Measurements from ENCODE around the gene RIMBP2. TPM values are rescaled to one million over a fixed set of nuclear protein-coding genes. Genes with fewer than 3 reads are reported as not detected.

Gene RIMBP2
- total and polyA plus RNA-seq, 9 of the 15 experiments (the other 6 are each of a cell fraction or from before 2014, with no cell fraction given) = not detected

DNA sequence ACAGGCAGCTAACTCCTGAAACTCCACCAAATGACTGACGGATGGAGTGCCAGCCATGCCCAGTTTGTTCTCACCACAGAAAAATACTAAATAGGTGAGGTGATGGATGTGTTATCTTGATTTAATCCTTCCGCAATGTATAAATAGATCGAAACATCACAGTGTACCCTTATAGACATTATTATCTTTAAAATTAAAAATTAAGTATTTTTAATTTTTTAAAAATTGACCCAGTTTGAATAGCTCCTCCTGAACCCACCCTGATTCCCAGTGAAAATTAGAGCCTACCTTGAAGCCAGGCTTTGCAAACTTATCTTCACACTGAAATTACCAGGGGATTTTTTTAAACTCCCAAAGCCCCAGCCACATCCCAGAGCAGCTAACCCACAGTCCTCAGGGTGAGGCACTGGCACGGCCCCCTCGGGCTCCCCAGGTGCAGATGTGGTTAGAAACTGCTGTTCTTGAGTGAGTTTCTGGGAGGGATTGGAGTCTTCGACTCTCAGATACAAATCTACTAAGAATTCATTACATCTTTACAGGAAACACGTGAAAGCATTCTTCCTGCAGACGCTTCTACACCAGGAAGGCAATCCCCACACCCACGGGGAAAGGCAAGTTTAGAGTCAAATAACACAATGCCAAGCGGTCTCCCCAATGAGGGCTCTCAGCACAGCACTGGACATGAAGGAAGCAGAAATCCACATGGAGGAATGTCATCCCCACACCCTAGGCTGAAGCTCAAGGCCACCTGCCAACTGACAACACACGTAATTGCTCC is 126.4 kb downstream of the RIMBP2 start (continued):
- TF ChIP-seq PTTG1 (tag; IDR thresholded peaks at IDR 0.05; ENCODE audit: low read depth) (no peak), POLR2A (conservative IDR thresholded peaks at IDR 0.05) (no peak), NFRKB (IDR thresholded peaks at IDR 0.05; ENCODE audit: low read depth) (no peak), ZNF699 (CRISPR knock-in tag; IDR thresholded peaks at IDR 0.05; ENCODE audit: insufficient replicate concordance) (no peak)

DNA sequence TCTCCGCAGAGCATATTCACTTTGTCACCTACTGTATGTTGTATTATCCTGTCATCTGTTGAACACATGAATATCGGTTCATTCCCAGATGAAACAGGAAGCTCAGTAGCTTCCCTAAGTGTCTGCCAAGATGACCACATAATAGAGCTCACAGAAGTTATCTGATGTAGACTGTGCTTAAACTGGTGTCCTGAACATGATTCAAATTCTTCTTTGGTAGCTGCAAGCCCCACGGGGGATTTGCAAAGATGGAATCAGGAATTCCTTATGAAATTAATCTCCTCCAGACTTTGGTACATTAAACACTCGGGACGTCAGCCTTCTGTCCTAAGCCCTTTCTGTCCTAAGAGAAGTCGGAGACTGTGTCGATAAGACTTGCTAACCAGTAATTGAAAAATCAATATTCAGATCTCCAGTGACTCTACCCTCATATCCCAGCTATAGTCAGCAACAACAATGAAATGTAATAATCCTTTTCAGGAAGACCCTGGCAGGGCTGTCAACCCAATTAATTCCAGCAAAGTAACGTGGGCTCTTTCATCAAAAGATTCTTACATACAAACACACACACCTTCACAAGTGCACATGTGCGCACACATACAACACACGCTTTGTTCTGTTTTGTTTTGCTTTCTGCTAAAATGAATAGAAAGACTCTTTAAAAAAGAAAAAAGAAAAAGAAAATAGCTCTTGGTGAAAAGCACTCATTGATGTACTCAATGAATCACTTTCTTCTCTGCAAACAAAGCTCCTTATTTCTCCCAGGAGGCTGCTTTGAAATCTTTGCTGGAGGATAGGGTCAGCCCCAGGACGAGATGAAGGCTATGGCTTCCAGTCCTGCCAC is 127.2 kb downstream of the RIMBP2 start:
- H2AFZ ChIP-seq (ENCODE audit: low read depth, low read length) = no peak overlapping the region
- POLR2A ChIA-PET = interaction anchor here (0.7 kb wide), 1 partner anchor 1471 kb away, joined by 3 read pairs; no protein-coding TSS in a partner anchor
- no peak for ATAC-seq
- CTCF ChIA-PET (ENCODE audit: low intra/inter-chr PET ratio) = no interaction called here
- no peaks in the 10 kb centered on the region for H3K9me1 ChIP-seq (ENCODE audit: control insufficient read depth, insufficient read depth, low read length)
- no peak overlapping the region for H3K9ac ChIP-seq (ENCODE audit: insufficient read depth in 1 of 2, low read depth in 2 of 2, low read length in 2 of 2)
- H3K36me3 ChIP-seq (ENCODE audit: control insufficient read depth, insufficient read depth, low read length) = no peaks in the 10 kb centered on the region
- no peak for FAIRE-seq
- H3K4me3 ChIP-seq = no peak overlapping the region
- no TSS peak for BruUV-seq (replicated peaks)
- H3K4me1 ChIP-seq (replicated peaks in 1 of 2; ENCODE audit: control insufficient read depth in 2 of 2, insufficient read depth in 2 of 2, low read length in 2 of 2) = no peaks in the 10 kb centered on the region
- H3K9me3 ChIP-seq (replicated peaks; ENCODE audit: control insufficient read depth, insufficient read depth, low read depth, low read length) = no peaks in the 10 kb centered on the region
- H3K27me3 ChIP-seq (ENCODE audit: control insufficient read depth in 2 of 2, insufficient read depth in 2 of 2, low read length in 2 of 2) = peaks cover 14 to 28% of the 10 kb centered on the region in 2 experiments; a peak in 4 of 5 replicates
- H3K27ac ChIP-seq (ENCODE audit: extremely low read depth, low read depth, low read length) = no peak overlapping the region
- peaks cover 5% of the 10 kb centered on the region; the same call in 1 of the 2 replicates for H4K20me1 ChIP-seq (replicated peaks; ENCODE audit: control insufficient read depth, insufficient read depth, low read length)
- in situ Hi-C loops (cut with MboI) (no loop called here), intact Hi-C loops (cut with micrococcal nuclease) (no loop called here)
- H3K79me2 ChIP-seq (ENCODE audit: control insufficient read depth, insufficient read depth, low read length) = no peaks in the 10 kb centered on the region
- H3K4me2 ChIP-seq (ENCODE audit: insufficient read depth, low read length) = no peak overlapping the region
- WGBS (ENCODE audit: insufficient coverage, low coverage, missing lambda C conversion rate) = 1% methylated on average over 11 of the region's 11 CpGs
- DNase-seq (ENCODE audit: extremely low read depth in 1 of 4, low spot score in 3 of 4) = no peak
- TF ChIP-seq ZC3H8 (IDR thresholded peaks at IDR 0.05) (no peak), NONO (IDR thresholded peaks at IDR 0.05; ENCODE audit: low read depth in 2 of 2, low read length in 1 of 2) (no peak), ZNF263 (CRISPR knock-in tag; IDR thresholded peaks at IDR 0.05; ENCODE audit: borderline replicate concordance) (no peak), HCFC1 (IDR thresholded peaks at IDR 0.05; ENCODE audit: low read depth, low read length) (no peak), ZNF212 (CRISPR knock-in tag; IDR thresholded peaks at IDR 0.05) (no peak), MCM7 (IDR thresholded peaks at IDR 0.05) (no peak), ZNF551 (CRISPR knock-in tag; IDR thresholded peaks at IDR 0.05) (no peak), NR2C1 (IDR thresholded peaks at IDR 0.05) (no peak), NR2C1 (tag; IDR thresholded peaks at IDR 0.05) (no peak), RBM25 (IDR thresholded peaks at IDR 0.05; ENCODE audit: low read depth, low read length, severe bottlenecking) (no peak), ZNF23 (CRISPR knock-in tag; IDR thresholded peaks at IDR 0.05) (no peak), CREM (IDR thresholded peaks at IDR 0.05; ENCODE audit: low read depth) (no peak)
- TF ChIP-seq, protein P1, sequence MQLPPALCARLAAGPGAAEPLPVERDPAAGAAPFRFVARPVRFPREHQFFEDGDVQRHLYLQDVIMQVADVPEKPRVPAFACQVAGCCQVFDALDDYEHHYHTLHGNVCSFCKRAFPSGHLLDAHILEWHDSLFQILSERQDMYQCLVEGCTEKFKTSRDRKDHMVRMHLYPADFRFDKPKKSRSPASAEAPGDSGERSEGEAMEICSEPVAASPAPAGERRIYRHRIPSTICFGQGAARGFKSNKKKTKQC (CRISPR knock-in tag; IDR thresholded peaks at IDR 0.05) = no peak
- TF ChIP-seq, protein P2, sequence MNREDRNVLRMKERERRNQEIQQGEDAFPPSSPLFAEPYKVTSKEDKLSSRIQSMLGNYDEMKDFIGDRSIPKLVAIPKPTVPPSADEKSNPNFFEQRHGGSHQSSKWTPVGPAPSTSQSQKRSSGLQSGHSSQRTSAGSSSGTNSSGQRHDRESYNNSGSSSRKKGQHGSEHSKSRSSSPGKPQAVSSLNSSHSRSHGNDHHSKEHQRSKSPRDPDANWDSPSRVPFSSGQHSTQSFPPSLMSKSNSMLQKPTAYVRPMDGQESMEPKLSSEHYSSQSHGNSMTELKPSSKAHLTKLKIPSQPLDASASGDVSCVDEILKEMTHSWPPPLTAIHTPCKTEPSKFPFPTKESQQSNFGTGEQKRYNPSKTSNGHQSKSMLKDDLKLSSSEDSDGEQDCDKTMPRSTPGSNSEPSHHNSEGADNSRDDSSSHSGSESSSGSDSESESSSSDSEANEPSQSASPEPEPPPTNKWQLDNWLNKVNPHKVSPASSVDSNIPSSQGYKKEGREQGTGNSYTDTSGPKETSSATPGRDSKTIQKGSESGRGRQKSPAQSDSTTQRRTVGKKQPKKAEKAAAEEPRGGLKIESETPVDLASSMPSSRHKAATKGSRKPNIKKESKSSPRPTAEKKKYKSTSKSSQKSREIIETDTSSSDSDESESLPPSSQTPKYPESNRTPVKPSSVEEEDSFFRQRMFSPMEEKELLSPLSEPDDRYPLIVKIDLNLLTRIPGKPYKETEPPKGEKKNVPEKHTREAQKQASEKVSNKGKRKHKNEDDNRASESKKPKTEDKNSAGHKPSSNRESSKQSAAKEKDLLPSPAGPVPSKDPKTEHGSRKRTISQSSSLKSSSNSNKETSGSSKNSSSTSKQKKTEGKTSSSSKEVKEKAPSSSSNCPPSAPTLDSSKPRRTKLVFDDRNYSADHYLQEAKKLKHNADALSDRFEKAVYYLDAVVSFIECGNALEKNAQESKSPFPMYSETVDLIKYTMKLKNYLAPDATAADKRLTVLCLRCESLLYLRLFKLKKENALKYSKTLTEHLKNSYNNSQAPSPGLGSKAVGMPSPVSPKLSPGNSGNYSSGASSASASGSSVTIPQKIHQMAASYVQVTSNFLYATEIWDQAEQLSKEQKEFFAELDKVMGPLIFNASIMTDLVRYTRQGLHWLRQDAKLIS (CRISPR knock-in tag; IDR thresholded peaks at IDR 0.05) = no peak

All from K562 (cell line).